ENCODE results near the gene NAV2.

NAV2 gene

DNA sequence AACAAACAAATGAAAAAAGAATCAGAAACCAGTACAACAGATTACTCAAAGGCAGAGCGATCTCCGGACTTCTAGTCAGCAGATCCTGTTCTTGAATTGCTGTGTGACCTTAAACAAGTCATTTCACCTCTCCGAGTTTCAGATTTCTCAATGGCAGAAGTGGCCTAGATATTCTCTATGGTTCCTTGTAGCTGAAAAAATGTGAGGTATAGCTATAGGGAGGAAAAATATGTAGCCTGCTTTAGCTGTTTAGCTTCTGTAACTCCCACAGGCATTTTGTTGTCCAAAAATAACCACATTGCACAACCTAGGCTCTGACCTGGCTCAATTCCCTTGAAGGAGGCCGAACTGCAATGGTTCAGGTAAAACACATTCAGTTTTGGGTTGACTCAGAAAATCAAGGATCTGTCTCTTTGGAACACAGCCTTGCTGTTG is 347.0 kb downstream of the NAV2 start:
- ATAC-seq = no peak

DNA sequence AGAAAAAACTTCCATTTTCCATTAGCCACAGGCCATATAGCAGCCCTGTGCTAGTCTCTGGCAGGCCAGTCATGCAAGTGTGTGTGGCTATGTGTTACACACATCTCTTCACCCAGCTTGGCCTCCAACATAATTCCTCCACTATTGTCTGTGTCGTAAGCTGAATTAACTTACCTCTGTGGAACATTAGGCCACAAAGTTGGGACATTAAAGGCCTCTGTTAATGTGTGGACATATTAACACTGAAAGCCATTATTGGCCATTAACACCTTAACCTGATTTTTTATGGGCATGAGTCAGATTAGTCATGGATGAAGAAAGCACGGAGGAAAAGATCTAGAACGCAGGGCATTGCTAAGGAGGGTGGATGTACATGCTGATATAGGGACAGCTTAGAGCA is 347.5 kb downstream of the NAV2 start:
- no peak for TF ChIP-seq GLIS3 (CRISPR knock-in tag; IDR thresholded peaks at IDR 0.05)
- TF ChIP-seq ZFP30 (CRISPR knock-in tag; IDR thresholded peaks at IDR 0.05) = no peak
- TF ChIP-seq OSR1 (CRISPR knock-in tag; IDR thresholded peaks at IDR 0.05) = no peak
- no peak for TF ChIP-seq ISL1 (CRISPR knock-in tag; IDR thresholded peaks at IDR 0.05)
- no peak for TF ChIP-seq SNAI2 (CRISPR knock-in tag; IDR thresholded peaks at IDR 0.05)
- TF ChIP-seq ZNF70 (CRISPR knock-in tag; IDR thresholded peaks at IDR 0.05) = no peak
- no peak for TF ChIP-seq ZFP3 (CRISPR knock-in tag; IDR thresholded peaks at IDR 0.05)
- no peak for TF ChIP-seq TCF4 (CRISPR knock-in tag; IDR thresholded peaks at IDR 0.05; ENCODE audit: borderline replicate concordance)
- TF ChIP-seq ZNF8 (CRISPR knock-in tag; IDR thresholded peaks at IDR 0.05) = no peak
- TF ChIP-seq, protein P1, sequence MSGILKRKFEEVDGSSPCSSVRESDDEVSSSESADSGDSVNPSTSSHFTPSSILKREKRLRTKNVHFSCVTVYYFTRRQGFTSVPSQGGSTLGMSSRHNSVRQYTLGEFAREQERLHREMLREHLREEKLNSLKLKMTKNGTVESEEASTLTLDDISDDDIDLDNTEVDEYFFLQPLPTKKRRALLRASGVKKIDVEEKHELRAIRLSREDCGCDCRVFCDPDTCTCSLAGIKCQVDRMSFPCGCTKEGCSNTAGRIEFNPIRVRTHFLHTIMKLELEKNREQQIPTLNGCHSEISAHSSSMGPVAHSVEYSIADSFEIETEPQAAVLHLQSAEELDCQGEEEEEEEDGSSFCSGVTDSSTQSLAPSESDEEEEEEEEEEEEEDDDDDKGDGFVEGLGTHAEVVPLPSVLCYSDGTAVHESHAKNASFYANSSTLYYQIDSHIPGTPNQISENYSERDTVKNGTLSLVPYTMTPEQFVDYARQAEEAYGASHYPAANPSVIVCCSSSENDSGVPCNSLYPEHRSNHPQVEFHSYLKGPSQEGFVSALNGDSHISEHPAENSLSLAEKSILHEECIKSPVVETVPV (CRISPR knock-in tag; IDR thresholded peaks at IDR 0.05) = no peak
- TF ChIP-seq, protein P2, sequence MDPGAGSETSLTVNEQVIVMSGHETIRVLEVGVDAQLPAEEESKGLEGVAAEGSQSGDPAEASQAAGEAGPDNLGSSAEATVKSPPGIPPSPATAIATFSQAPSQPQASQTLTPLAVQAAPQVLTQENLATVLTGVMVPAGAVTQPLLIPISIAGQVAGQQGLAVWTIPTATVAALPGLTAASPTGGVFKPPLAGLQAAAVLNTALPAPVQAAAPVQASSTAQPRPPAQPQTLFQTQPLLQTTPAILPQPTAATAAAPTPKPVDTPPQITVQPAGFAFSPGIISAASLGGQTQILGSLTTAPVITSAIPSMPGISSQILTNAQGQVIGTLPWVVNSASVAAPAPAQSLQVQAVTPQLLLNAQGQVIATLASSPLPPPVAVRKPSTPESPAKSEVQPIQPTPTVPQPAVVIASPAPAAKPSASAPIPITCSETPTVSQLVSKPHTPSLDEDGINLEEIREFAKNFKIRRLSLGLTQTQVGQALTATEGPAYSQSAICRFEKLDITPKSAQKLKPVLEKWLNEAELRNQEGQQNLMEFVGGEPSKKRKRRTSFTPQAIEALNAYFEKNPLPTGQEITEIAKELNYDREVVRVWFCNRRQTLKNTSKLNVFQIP (CRISPR knock-in tag; IDR thresholded peaks at IDR 0.05; ENCODE audit: borderline replicate concordance, low read depth) = no peak
- TF ChIP-seq, protein P3, sequence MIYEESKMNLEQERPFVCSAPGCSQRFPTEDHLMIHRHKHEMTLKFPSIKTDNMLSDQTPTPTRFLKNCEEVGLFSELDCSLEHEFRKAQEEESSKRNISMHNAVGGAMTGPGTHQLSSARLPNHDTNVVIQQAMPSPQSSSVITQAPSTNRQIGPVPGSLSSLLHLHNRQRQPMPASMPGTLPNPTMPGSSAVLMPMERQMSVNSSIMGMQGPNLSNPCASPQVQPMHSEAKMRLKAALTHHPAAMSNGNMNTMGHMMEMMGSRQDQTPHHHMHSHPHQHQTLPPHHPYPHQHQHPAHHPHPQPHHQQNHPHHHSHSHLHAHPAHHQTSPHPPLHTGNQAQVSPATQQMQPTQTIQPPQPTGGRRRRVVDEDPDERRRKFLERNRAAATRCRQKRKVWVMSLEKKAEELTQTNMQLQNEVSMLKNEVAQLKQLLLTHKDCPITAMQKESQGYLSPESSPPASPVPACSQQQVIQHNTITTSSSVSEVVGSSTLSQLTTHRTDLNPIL (CRISPR knock-in tag; IDR thresholded peaks at IDR 0.05; ENCODE audit: low read depth) = no peak
- no peak for TF ChIP-seq ARNTL (CRISPR knock-in tag; IDR thresholded peaks at IDR 0.05; ENCODE audit: borderline replicate concordance, low read depth)
- TF ChIP-seq, protein P4, sequence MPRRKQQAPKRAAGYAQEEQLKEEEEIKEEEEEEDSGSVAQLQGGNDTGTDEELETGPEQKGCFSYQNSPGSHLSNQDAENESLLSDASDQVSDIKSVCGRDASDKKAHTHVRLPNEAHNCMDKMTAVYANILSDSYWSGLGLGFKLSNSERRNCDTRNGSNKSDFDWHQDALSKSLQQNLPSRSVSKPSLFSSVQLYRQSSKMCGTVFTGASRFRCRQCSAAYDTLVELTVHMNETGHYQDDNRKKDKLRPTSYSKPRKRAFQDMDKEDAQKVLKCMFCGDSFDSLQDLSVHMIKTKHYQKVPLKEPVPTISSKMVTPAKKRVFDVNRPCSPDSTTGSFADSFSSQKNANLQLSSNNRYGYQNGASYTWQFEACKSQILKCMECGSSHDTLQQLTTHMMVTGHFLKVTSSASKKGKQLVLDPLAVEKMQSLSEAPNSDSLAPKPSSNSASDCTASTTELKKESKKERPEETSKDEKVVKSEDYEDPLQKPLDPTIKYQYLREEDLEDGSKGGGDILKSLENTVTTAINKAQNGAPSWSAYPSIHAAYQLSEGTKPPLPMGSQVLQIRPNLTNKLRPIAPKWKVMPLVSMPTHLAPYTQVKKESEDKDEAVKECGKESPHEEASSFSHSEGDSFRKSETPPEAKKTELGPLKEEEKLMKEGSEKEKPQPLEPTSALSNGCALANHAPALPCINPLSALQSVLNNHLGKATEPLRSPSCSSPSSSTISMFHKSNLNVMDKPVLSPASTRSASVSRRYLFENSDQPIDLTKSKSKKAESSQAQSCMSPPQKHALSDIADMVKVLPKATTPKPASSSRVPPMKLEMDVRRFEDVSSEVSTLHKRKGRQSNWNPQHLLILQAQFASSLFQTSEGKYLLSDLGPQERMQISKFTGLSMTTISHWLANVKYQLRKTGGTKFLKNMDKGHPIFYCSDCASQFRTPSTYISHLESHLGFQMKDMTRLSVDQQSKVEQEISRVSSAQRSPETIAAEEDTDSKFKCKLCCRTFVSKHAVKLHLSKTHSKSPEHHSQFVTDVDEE (CRISPR knock-in tag; IDR thresholded peaks at IDR 0.05) = no peak

More for the DNA sequence above, 347.0 kb downstream of the NAV2 start:
- TF ChIP-seq ZFP30 (CRISPR knock-in tag; IDR thresholded peaks at IDR 0.05) (no peak), RARB (CRISPR knock-in tag; IDR thresholded peaks at IDR 0.05) (no peak), OSR1 (CRISPR knock-in tag; IDR thresholded peaks at IDR 0.05) (no peak)
- TF ChIP-seq, protein P1 (CRISPR knock-in tag; IDR thresholded peaks at IDR 0.05) = no peak

DNA sequence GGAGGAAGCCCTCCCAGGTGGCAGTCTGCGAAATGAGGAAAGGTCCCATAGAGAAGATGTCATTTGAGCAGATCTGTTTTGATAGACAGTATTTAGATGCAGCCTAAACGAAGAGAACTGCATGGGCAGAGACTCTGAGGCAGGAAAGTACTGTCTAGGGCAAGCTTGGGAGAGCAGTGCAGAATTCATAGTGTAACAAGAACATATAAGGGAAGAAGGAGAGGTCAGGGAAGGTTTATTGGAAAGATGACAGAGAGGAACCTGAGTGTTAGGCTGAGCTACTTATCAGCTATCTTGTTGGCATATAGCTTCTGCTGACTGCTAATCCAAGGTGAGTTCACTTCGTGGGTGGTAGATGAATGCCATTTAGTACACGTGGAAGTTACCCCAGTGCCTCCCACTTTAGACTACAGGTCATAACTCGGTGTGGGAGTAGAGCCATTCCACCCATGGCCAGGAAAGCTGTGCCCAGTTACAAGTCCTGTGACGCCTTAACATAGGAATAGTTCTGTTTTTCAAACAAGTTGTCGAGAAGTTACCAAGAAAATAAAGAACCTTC is 348.1 kb downstream of the NAV2 start:
- ATAC-seq = no peak
- TF ChIP-seq, protein P1 (CRISPR knock-in tag; IDR thresholded peaks at IDR 0.05) = no peak
- TF ChIP-seq ZNF70 (CRISPR knock-in tag; IDR thresholded peaks at IDR 0.05) = no peak
- TF ChIP-seq ARNTL (CRISPR knock-in tag; IDR thresholded peaks at IDR 0.05; ENCODE audit: borderline replicate concordance, low read depth) = no peak
- TF ChIP-seq, protein P2 (CRISPR knock-in tag; IDR thresholded peaks at IDR 0.05; ENCODE audit: borderline replicate concordance, low read depth) = no peak
- TF ChIP-seq, protein P3 (CRISPR knock-in tag; IDR thresholded peaks at IDR 0.05; ENCODE audit: low read depth) = no peak
- no peak for TF ChIP-seq BACH2 (CRISPR knock-in tag; IDR thresholded peaks at IDR 0.05; ENCODE audit: borderline replicate concordance)
- no peak for TF ChIP-seq ZNF8 (CRISPR knock-in tag; IDR thresholded peaks at IDR 0.05)

More for the DNA sequence above, 347.5 kb downstream of the NAV2 start:
- no peak for ATAC-seq

Data from SK-N-SH treated with all-trans-retinoic acid at 6 μM for 48 hours (cell line).